Keratinocyte (primary cell): ENCODE data around the gene COPZ2. TPM values are rescaled to one million over a fixed set of nuclear protein-coding genes. Genes with fewer than 3 reads are reported as not detected.

Experiments
- DNase-seq: peaks from one replicate; pipeline ENCODE4 v3.0.0-alpha.2; 2011; ENCODE audit warnings: low read depth, missing footprints, low spot score
- FAIRE-seq: peaks from 2 replicates; lab custom pipeline; 2011; peaks lifted over from hg19 to GRCh38; lab: Jason Lieb, UNC
- H2AFZ ChIP-seq: 2 replicates; pipeline ENCODE4 v1.6.0; 2012; ENCODE audit warnings: low read length, control low read depth, inconsistent platforms; ENCODE audit not compliant: control insufficient read depth
- H3K27ac ChIP-seq: 2 replicates; pipeline ENCODE4 v1.5.1; 2011; ENCODE audit warnings: low read length; ENCODE audit not compliant: control insufficient read depth, insufficient read depth
- H3K27me3 ChIP-seq: 3 replicates; pipeline ENCODE4 v1.6.0; 2011; ENCODE audit warnings: low read length; ENCODE audit not compliant: control insufficient read depth, insufficient read depth; ENCODE audit errors: extremely low read depth
- H3K36me3 ChIP-seq, 2 experiments: 2 replicates in 1 of 2; 3 replicates in 1 of 2; pipeline ENCODE4 v1.5.1; 2011; ENCODE audit warnings: low read length in 2 of 2, mild to moderate bottlenecking in 1 of 2; ENCODE audit not compliant: control insufficient read depth in 2 of 2, insufficient read depth in 2 of 2; ENCODE audit errors: extremely low read depth in 1 of 2
- H3K4me1 ChIP-seq: 3 replicates; pipeline ENCODE4 v1.5.1; 2011; ENCODE audit warnings: low read length; ENCODE audit not compliant: control insufficient read depth, insufficient read depth; ENCODE audit errors: extremely low read depth
- H3K4me2 ChIP-seq: 3 replicates; pipeline ENCODE4 v1.6.0; 2011; ENCODE audit warnings: low read depth, low read length; ENCODE audit not compliant: control insufficient read depth, insufficient read depth; ENCODE audit errors: extremely low read depth
- H3K4me3 ChIP-seq, 3 experiments: fragments of 200-600 bp in 1 of 3; sonication (generic) in 1 of 3; 2 replicates in 2 of 3; 3 replicates in 1 of 3; pipeline ENCODE4 v1.5.1; 2011 to 2016; ENCODE audit warnings: low read length in 3 of 3, mild to moderate bottlenecking in 3 of 3, control low read depth in 2 of 3, inconsistent platforms in 1 of 3, low read depth in 1 of 3, mixed read lengths in 1 of 3, mixed run types in 1 of 3, moderate library complexity in 1 of 3; ENCODE audit not compliant: control insufficient read depth in 2 of 3, insufficient read depth in 2 of 3; ENCODE audit errors: extremely low read depth in 1 of 3
- H3K79me2 ChIP-seq: 2 replicates; pipeline ENCODE4 v1.6.0; 2012; ENCODE audit warnings: low read length; ENCODE audit not compliant: control insufficient read depth, insufficient read depth
- H3K9ac ChIP-seq: 3 replicates; pipeline ENCODE4 v1.6.0; 2011; ENCODE audit warnings: low read length; ENCODE audit not compliant: control insufficient read depth, insufficient read depth; ENCODE audit errors: extremely low read depth
- H3K9me1 ChIP-seq: 3 replicates; pipeline ENCODE4 v1.6.0; 2011; ENCODE audit warnings: low read length; ENCODE audit not compliant: control insufficient read depth, insufficient read depth; ENCODE audit errors: extremely low read depth
- H3K9me3 ChIP-seq: 2 replicates; pipeline ENCODE4 v1.5.1; 2012; ENCODE audit warnings: low read depth, low read length; ENCODE audit not compliant: control insufficient read depth
- H4K20me1 ChIP-seq: 3 replicates; pipeline ENCODE4 v1.6.0; 2011; ENCODE audit warnings: low read length; ENCODE audit not compliant: control insufficient read depth, insufficient read depth; ENCODE audit errors: extremely low read depth
- CTCF ChIP-seq, 3 experiments: IDR thresholded peaks in 1 of 3; conservative IDR thresholded peaks in 1 of 3; optimal IDR thresholded peaks in 1 of 3; 2 replicates in 2 of 3; 3 replicates in 1 of 3; pipeline versions ENCODE3 to v1.5.1; 2011; ENCODE audit warnings: low read length in 3 of 3, mild to moderate bottlenecking in 3 of 3, moderate library complexity in 2 of 3, control low read depth in 1 of 3, inconsistent platforms in 1 of 3; ENCODE audit not compliant: insufficient read depth in 2 of 3; ENCODE audit errors: extremely low read depth in 1 of 3
- EZH2 ChIP-seq: IDR thresholded peaks from one replicate; pipeline ENCODE4 v1.6.1; 2012; ENCODE audit warnings: inconsistent platforms, mild to moderate bottlenecking, low read length, moderate library complexity
- dilution Hi-C: fragments of 300-500 bp; cut with MboI; formaldehyde crosslinking; loops from one replicate; pipeline ENCODE4 v1.7.0; 2020; ENCODE audit warnings: low sequenced_read_pairs; ENCODE audit not compliant: extremely low pct_ligation_motif_present
- polyA plus RNA-seq, 5 experiments: library from polyadenylated mRNA; depleted of rRNA in 3 of 5; stranded (reverse) in 3 of 5; stranded (forward) in 1 of 5; unstranded in 1 of 5; fragments of >200 nt; gene quantifications; 1 replicate in 1 of 5; 2 replicates in 3 of 5; 3 replicates in 1 of 5; pipeline versions ENCODE4 v1.2.1 to v1.2.3, GENCODE V29; 2011 to 2012; ENCODE audit warnings: missing spikeins in 2 of 5, low read depth in 1 of 5, low replicate concordance in 1 of 5

The COPZ2 gene
- polyA plus RNA-seq, 1 donor (not counting 4 experiments of a cell fraction or from before 2014, with no cell fraction given), result 11.1 TPM

DNA sequence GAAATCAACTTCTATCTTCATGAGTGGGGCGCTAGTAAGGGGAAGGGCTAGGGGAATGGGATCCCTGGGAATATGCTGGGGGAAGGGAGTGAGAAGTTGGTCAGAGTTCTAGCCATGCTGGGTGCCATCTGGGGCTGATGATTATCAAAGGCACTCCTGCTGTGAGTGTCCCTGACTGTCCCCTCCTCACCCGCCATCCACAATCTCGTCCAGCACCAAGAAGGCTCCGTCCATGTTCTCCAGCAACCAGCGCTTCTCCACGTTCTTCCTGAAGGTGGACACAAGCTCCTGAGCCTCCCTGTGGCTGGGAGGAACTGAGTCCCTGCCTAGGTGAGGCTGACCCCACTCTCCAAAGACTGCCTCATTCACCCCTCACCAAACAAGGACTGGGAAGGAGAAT lies 5.6 kb downstream of the COPZ2 start:
- peaks cover 15% of the 10 kb centered on the region for H3K4me1 ChIP-seq
- H3K9me3 ChIP-seq, result no peaks in the 10 kb centered on the region
- no peaks in the 10 kb centered on the region for H3K36me3 ChIP-seq
- TF ChIP-seq CTCF (optimal IDR thresholded peaks at IDR 0.05 in 1 of 3, IDR thresholded peaks at IDR 0.05 in 1 of 3, conservative IDR thresholded peaks at IDR 0.05 in 1 of 3; ENCODE audit: extremely low read depth in 1 of 3, insufficient read depth in 2 of 3, low read length in 3 of 3) (no peak), EZH2 (no peak)
- DNase-seq, result no peak
- FAIRE-seq, result no peak
- no peak overlapping the region for H3K9ac ChIP-seq
- no peak overlapping the region for H3K4me3 ChIP-seq
- H3K27ac ChIP-seq, result no peak overlapping the region
- dilution Hi-C loops, result no loop called here
- no peaks in the 10 kb centered on the region for H4K20me1 ChIP-seq
- H3K27me3 ChIP-seq, result no peaks in the 10 kb centered on the region
- H2AFZ ChIP-seq, result no peak overlapping the region
- H3K4me2 ChIP-seq, result no peak overlapping the region
- H3K79me2 ChIP-seq, result no peaks in the 10 kb centered on the region
- no peaks in the 10 kb centered on the region for H3K9me1 ChIP-seq

DNA sequence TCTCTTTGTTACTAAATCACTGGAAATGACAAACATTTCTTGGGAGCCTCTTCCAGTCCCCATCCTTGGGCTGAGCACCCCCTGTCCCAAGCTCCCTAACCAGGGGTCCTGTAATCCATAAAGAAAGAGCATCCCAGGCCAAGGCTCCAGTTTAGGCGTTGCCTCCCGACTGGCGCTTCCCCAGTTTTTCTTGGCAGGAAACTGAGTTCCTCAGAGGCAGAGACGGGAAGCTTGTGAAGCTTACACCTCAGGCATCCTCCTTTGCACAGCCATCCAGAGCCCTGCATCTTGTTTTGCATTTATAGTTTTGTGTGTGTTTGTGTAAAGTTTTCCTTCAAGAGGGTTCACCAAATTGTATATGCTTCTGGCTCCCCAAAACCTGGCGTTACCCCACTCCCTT lies 7.1 kb downstream of the COPZ2 start:
- H3K4me3 ChIP-seq, result no peak overlapping the region
- peaks cover 3% of the 10 kb centered on the region for H3K9me1 ChIP-seq
- no peaks in the 10 kb centered on the region for H3K36me3 ChIP-seq
- peak overlapping the region; percentile 17 for H2AFZ ChIP-seq
- H3K4me2 ChIP-seq, result peak overlapping the region; percentile 6
- no peaks in the 10 kb centered on the region for H4K20me1 ChIP-seq
- H3K27me3 ChIP-seq, result no peaks in the 10 kb centered on the region
- H3K79me2 ChIP-seq, result no peaks in the 10 kb centered on the region
- H3K4me1 ChIP-seq, result peaks cover 26% of the 10 kb centered on the region
- FAIRE-seq, result peak; percentile 5
- no peak for DNase-seq
- dilution Hi-C loops, result no loop called here
- no peaks in the 10 kb centered on the region for H3K9me3 ChIP-seq
- no peak for TF ChIP-seq EZH2
- no peak overlapping the region for H3K27ac ChIP-seq
- no peak overlapping the region for H3K9ac ChIP-seq

DNA sequence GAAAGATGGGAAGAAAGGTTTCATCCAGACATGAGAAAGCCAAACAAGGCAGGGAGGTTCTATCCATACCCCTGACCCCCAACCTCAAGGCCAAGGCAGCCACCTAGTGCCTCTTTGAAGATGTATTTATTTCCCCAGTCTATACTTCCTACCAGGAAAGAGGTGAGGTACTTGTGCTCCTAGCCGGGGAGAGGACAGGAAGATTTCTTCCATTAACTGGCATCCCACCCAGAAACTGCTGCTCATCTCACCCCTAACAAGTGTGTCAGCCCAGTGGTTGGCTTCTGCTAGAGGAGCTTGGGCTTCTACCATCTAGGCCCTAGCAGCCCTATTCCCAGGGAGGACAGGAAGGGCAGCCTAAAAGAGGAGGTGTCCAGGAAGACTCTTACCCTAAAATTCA lies 8.9 kb downstream of the COPZ2 start:
- Histone ChIP-seq H3K4me2 (no peak overlapping the region), H2AFZ (no peak overlapping the region), H3K27me3 (no peaks in the 10 kb centered on the region), H3K9ac (no peak overlapping the region), H3K27ac (no peak overlapping the region), H3K9me1 (peaks cover 3% of the 10 kb centered on the region), H3K79me2 (no peaks in the 10 kb centered on the region), H3K4me1 (peaks cover 39% of the 10 kb centered on the region), H3K4me3 (no peak overlapping the region), H4K20me1 (no peaks in the 10 kb centered on the region), H3K36me3 (no peaks in the 10 kb centered on the region), H3K9me3 (no peaks in the 10 kb centered on the region)
- dilution Hi-C loops, result no loop called here
- DNase-seq, result no peak
- TF ChIP-seq EZH2 (no peak), CTCF (optimal IDR thresholded peaks at IDR 0.05 in 1 of 3, IDR thresholded peaks at IDR 0.05 in 1 of 3, conservative IDR thresholded peaks at IDR 0.05 in 1 of 3; ENCODE audit: extremely low read depth in 1 of 3, insufficient read depth in 2 of 3, low read length in 3 of 3) (no peak)
- no peak for FAIRE-seq
